ENCODE results near the gene VCAN.

VCAN gene

DNA sequence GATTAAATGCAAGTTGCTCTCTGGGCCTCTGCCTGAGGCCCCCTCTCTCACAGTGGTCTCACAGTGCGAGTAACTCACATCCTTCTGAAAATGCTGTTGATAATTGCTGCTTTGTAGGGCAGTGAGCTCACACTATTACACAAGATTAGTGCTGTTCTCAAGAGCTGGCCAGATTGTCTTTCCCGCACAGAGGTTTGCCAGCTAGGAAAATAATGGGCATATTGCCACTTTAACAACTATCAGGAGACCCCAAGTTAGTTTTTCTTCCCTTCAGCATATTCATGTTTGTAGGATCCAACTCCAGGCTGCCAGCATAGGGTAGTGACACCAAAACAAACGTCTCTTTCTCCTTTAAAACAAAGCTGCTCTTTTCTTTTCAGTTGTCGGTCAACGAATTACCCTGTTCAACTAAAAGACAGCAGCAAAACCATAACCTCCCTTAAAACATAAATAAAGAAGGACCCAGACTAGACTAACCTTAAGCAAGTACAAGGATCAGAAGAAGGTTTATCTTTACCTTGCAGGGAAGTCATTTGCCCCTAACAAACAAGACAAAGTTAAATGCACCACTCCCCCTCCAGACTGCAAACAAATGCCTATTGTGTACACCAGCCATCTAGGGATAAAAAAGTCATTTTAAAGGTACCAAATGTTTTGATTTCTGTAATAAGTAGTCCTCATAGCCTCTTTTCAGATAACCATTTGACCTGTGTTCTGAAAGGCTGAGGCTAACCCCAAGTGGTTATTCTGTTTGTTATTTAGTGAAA, 91.4 kb downstream of the VCAN start:
- no peaks in the 10 kb centered on the region for H3K9me3 ChIP-seq (ENCODE audit: control insufficient read depth, insufficient read depth, low read length)
- H3K36me3 ChIP-seq (ENCODE audit: insufficient read depth, low read length) = peaks cover 11% of the 10 kb centered on the region
- no peak overlapping the region for H3K9ac ChIP-seq (ENCODE audit: low read depth, low read length)
- H3K4me1 ChIP-seq (ENCODE audit: insufficient read depth, low read length) = no peaks in the 10 kb centered on the region

DNA sequence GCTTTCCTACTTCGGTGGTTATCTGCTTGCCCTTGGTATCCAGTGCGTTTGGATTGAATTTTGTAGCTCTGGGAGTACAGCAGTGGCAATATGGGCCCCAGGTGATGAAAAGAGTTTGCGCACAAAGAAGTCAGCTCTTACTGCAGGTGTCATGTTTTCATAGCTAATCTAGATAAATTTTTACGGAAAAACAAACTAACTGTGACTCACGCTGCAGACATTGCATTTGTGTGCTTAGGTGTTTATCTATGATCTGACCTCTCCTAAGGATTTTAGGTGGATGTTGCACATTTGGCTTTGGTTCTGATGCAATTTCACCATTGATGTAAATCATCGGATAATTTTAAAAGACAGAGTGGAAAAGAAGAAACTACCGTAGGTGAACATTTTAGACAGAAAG, 92.1 kb downstream of the VCAN start:
- H3K9me3 ChIP-seq (ENCODE audit: control insufficient read depth, insufficient read depth, low read length) = no peaks in the 10 kb centered on the region
- H3K4me1 ChIP-seq (ENCODE audit: insufficient read depth, low read length) = no peaks in the 10 kb centered on the region
- peaks cover 11% of the 10 kb centered on the region for H3K36me3 ChIP-seq (ENCODE audit: insufficient read depth, low read length)
- H3K9ac ChIP-seq (ENCODE audit: low read depth, low read length) = no peak overlapping the region

DNA sequence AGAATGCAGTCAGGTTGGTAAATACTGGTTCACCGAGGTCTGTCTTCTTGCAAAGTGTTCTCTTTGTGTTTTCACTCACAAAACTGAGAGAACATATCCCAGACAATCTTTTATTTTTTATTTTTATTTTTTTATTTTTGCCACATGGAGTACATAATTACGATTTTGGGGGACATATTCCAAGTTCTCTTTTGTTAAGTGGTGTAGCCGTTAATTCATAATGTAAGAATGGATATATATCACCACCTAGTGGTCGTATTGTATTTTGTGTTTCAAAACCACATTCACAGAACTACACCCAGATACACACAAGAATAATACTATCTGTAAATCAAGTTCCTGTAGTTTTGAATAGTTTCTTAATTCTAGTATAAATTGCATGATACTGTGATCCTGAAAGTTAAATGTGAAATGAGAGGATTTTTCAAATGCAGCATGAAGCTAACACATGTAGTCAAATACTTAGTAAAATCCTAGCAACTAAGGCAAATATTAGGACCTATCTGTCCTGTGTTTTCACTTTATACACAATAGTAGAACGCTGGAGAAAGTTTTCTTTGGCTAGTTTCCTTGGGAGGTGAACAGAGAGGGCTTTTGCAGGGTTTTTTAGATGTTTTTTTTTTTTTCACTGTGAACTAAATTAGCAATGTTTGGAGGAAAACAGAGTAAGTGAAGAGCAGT, 92.7 kb downstream of the VCAN start:
- Histone ChIP-seq H3K4me1 (ENCODE audit: insufficient read depth, low read length) (no peaks in the 10 kb centered on the region), H3K9me3 (ENCODE audit: control insufficient read depth, insufficient read depth, low read length) (no peaks in the 10 kb centered on the region), H3K9ac (ENCODE audit: low read depth, low read length) (no peak overlapping the region), H3K36me3 (ENCODE audit: insufficient read depth, low read length) (peaks cover 11% of the 10 kb centered on the region)

DNA sequence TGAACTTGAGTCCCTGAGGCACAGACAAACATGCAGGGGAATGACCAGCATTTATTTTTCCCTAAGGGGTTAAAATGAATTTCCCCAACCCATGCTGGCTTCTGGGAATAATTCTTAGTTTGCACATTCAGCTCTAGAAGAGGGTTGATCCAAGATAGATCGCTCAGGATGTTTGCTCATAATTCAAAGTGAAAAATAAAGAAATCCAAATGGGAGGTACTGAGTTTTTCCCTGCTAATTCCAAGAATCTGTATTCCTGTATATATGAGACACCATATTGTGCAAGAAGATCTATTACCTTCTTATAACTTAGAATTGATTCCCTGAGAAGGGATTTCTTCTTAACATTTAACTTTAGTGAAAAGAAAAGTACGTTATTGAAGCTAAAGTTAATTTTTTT, 96.2 kb downstream of the VCAN start:
- Histone ChIP-seq H3K4me1 (ENCODE audit: insufficient read depth, low read length) (no peaks in the 10 kb centered on the region), H3K36me3 (ENCODE audit: insufficient read depth, low read length) (peaks cover 9% of the 10 kb centered on the region), H3K9ac (ENCODE audit: low read depth, low read length) (no peak overlapping the region), H3K9me3 (ENCODE audit: control insufficient read depth, insufficient read depth, low read length) (no peaks in the 10 kb centered on the region)

DNA sequence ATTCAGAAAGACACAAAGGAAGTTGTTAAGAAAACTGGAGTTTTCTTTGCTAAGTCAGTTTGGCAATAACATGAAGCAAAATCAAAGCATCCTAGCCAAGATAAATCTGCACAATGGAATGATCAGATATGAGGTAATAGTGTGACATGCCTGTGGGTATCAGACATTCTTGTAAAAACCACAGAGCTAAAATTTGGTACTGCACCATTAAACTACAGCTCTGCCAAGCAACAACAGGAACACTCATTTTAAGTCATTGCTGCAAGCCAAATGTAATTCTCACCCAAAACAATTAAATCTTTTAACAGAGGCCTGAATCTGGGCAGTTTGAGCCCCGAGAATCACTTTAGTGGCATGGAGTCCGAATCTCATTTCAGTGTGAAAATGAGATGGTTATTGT, 96.6 kb downstream of the VCAN start:
- Histone ChIP-seq H3K9me3 (ENCODE audit: control insufficient read depth, insufficient read depth, low read length) (no peaks in the 10 kb centered on the region), H3K36me3 (ENCODE audit: insufficient read depth, low read length) (peaks cover 9% of the 10 kb centered on the region), H3K4me1 (ENCODE audit: insufficient read depth, low read length) (no peaks in the 10 kb centered on the region), H3K9ac (ENCODE audit: low read depth, low read length) (no peak overlapping the region)

DNA sequence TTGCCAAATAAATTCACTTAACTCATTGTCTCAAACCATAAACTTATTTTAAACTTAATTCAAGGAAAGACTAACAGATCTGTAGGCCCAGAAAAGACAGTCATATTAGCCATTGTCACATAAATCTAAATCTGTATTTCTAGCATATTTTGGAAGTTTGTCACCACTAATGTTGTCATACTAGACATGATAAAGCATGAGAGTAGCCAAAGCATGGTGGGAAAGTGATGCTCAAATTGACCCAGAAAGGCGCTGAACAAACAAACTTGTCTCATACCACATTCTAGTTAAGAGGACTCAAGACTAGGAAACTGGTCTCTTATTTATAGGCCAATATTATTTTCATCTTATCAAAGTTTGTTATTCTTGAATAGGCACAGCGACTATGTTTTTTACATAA, 99.4 kb downstream of the VCAN start:
- no peak overlapping the region for H3K9ac ChIP-seq (ENCODE audit: low read depth, low read length)
- no peaks in the 10 kb centered on the region for H3K9me3 ChIP-seq (ENCODE audit: control insufficient read depth, insufficient read depth, low read length)
- H3K4me1 ChIP-seq (ENCODE audit: insufficient read depth, low read length) = no peaks in the 10 kb centered on the region
- H3K36me3 ChIP-seq (ENCODE audit: insufficient read depth, low read length) = peaks cover 6% of the 10 kb centered on the region

DNA sequence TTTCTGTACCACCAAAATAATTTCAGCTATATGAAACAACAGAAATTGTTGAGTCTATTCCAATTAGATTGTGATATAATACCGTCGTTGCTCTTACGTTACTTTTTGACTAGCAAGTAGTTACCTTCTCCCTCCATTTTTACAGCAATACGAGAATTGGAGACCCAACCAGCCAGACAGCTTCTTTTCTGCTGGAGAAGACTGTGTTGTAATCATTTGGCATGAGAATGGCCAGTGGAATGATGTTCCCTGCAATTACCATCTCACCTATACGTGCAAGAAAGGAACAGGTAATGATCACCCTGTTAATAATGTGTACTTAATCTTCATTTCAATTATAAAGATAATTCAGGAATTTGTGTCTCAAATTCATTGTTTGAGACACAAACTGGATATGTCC, 100.7 kb downstream of the VCAN start:
- Histone ChIP-seq H3K36me3 (ENCODE audit: insufficient read depth, low read length) (peaks cover 6% of the 10 kb centered on the region), H3K9me3 (ENCODE audit: control insufficient read depth, insufficient read depth, low read length) (no peaks in the 10 kb centered on the region; the same call in 1 of the 2 replicates), H3K4me1 (ENCODE audit: insufficient read depth, low read length) (no peaks in the 10 kb centered on the region), H3K9ac (ENCODE audit: low read depth, low read length) (no peak overlapping the region)

DNA sequence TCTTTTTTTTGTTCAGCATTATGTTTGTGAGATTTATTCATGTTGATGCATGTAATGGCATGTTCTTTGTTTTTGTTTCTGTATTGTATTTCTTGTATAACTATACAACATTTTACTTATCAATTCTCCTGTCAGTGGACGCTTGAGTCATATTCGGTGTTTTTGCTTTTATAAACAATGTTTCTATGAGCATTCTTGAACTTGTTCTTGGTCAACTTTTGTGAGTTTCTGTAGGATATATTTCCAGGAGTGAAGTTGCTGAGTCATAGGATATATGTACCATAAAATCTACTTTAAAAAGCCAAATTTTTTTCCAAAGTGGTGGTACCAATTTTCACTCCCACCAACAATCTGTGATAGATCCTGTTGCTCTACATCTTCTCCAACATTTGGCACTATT, 104.8 kb downstream of the VCAN start:
- H3K9ac ChIP-seq (ENCODE audit: low read depth, low read length) = no peak overlapping the region

DNA sequence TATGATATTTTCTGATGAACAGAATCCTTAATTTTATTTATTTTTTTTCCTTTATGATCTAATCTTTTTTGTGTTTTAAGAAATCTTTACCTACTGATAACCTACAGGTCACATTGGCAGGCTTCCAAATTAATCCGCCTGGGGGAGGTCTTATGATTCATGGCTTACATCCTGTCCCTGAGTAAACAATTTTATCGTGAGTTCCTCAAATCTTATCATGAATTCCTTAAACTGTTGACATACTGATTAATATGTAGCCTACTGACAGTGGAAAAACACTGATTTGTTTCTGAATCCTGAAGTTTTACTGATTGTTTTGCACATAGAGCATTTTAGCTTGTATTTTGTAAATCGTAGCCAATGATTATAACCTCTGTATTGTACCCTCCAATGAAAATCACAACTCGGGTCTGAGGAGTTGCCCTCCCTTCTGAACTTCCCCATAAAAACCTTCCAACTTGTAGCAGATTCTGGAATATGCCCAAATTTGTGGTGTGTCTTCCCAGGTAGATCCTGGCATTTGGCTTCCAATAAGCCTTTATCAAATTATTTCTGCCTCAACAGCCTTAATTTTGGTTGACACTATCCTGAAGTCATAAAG, 105.6 kb downstream of the VCAN start:
- H3K4me1 ChIP-seq (ENCODE audit: insufficient read depth, low read length) = no peaks in the 10 kb centered on the region
- H3K36me3 ChIP-seq (ENCODE audit: insufficient read depth, low read length) = peaks cover 20% of the 10 kb centered on the region
- no peaks in the 10 kb centered on the region; the same call in 1 of the 2 replicates for H3K9me3 ChIP-seq (ENCODE audit: control insufficient read depth, insufficient read depth, low read length)
- no peak overlapping the region for H3K9ac ChIP-seq (ENCODE audit: low read depth, low read length)

More for the DNA sequence above, 104.8 kb downstream of the VCAN start:
- Histone ChIP-seq H3K4me1 (ENCODE audit: insufficient read depth, low read length) (no peaks in the 10 kb centered on the region), H3K9me3 (ENCODE audit: control insufficient read depth, insufficient read depth, low read length) (no peaks in the 10 kb centered on the region; the same call in 1 of the 2 replicates), H3K36me3 (ENCODE audit: insufficient read depth, low read length) (peaks cover 20% of the 10 kb centered on the region)

DNA sequence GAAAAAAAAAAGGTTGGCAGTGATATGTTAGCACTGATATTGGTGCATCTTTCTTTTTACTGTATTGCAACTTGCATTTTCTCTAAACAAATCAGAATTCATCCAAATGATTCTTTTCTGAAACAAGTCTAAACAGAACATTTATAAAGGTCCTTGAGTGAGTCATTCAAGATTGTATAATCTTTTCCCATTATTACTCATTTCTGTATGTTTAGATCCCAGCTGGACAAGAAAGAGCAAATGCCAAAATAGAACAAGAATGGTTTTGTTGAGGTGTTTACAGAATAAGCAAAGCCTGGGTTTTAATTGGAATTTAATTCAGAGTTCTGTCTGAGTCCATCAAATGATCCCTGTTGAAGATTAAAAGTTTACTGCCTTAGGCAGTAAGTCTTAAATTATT, 112.3 kb downstream of the VCAN start:
- Histone ChIP-seq H3K4me1 (ENCODE audit: insufficient read depth, low read length) (no peaks in the 10 kb centered on the region), H3K9me3 (ENCODE audit: control insufficient read depth, insufficient read depth, low read length) (no peaks in the 10 kb centered on the region), H3K36me3 (ENCODE audit: insufficient read depth, low read length) (peaks cover 6% of the 10 kb centered on the region), H3K9ac (ENCODE audit: low read depth, low read length) (no peak overlapping the region)

DNA sequence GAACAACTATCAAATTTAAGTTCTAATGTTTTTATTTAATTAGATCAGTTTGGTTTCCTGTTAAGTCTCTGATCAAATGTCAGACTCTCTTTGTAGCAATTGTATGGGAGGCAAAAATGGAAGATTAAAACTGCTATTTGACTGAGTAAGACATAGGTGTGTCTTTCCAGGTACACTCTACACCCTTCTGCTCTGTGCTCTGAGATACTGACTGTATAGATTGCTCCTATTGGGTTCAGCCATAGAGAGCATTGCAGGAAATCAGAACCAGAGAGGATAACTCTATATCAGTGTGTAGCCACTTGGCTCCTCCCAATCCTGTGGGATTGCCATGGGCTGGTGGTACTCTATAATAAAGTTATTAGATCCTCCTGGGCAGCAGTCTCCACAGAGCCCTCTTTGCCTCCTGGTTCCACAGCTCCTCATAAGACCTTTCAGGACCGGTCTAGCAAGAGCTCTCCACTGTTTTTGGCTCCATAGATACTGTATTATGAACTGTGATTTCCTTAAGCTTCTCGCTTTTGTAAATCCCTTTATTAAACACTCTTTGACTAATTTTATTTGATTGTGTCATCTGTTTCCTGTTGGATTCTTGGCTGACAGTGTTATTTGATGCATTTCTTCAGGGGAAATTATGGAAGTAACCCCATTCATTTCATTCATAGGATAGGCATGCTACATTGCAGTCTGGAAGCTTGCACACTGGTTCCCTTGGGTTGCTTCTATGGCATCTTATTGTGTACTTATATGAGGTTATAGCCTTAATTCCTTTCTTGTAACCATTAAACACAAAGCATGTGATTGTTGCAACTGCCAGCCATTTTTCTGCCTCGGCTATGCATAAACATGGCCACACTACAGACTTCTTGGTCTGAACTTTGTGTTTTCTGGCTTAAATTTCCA, 115.6 kb downstream of the VCAN start:
- H3K4me1 ChIP-seq (ENCODE audit: insufficient read depth, low read length) = no peaks in the 10 kb centered on the region
- H3K36me3 ChIP-seq (ENCODE audit: insufficient read depth, low read length) = no peaks in the 10 kb centered on the region; the same call in 1 of the 2 replicates
- H3K9ac ChIP-seq (ENCODE audit: low read depth, low read length) = no peak overlapping the region
- H3K9me3 ChIP-seq (ENCODE audit: control insufficient read depth, insufficient read depth, low read length) = no peaks in the 10 kb centered on the region

DNA sequence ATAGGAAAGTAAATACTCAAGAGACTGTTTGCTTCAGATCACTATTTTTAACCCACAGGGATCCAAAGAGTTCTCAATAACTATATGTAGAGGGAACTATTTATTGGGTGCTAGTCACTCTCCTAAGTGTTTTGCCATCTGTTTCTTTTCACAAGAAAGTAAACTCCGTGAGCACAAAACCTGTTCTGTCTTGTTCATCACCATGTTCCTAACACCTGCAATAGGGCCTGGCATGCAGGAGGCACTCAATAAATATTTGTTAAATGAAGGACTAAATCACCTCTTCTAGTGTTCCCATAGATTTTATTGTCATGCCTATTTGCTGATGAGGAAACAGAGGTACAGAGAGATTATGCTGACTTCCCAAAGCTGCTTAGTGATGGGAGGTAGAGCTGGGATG, 118.2 kb downstream of the VCAN start:
- no peaks in the 10 kb centered on the region for H3K4me1 ChIP-seq (ENCODE audit: insufficient read depth, low read length)

DNA sequence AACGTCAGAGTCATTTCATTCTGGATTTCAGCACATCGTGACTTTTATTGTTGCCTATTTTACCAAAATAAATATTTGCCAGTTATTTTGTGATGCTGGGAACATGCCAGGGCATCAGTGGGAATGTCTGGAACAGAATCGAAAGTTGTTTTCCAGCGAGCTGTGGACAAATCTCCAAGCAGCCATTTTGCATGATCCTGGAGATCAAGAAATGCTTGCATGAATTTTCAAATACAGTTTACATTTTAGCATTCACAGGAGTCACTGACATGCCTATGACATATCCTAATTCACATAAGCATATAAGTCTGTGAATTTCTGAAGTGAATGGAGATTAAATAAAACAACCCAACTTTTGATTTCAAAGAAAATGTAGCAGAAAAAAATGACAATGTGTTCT, 119.4 kb downstream of the VCAN start:
- Histone ChIP-seq H3K9ac (ENCODE audit: low read depth, low read length) (no peak overlapping the region), H3K9me3 (ENCODE audit: control insufficient read depth, insufficient read depth, low read length) (no peaks in the 10 kb centered on the region)

More for the DNA sequence above, 118.2 kb downstream of the VCAN start:
- no peak overlapping the region for H3K9ac ChIP-seq (ENCODE audit: low read depth, low read length)
- no peaks in the 10 kb centered on the region for H3K36me3 ChIP-seq (ENCODE audit: insufficient read depth, low read length)
- no peaks in the 10 kb centered on the region for H3K9me3 ChIP-seq (ENCODE audit: control insufficient read depth, insufficient read depth, low read length)

DNA sequence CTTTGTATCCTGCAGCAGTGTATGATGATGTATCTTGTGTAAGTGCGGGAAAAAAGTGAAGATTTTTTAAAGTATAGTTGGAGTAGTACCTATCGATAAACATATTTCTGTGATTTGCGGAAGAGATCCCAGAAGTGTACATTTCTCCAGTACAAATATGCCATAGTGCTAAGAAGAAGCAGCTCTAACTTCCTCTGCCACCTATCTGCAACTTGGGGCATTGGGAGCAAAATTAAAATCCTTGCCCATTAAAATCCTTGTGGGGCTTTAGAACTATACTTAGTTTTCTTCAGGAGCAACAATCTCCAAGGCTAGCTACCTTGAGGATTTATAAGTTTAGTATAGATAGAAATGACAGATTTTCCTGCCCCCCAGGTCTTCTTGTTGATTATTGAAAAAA, 123.7 kb downstream of the VCAN start:
- no peaks in the 10 kb centered on the region for H3K9me3 ChIP-seq (ENCODE audit: control insufficient read depth, insufficient read depth, low read length)
- no peaks in the 10 kb centered on the region for H3K4me1 ChIP-seq (ENCODE audit: insufficient read depth, low read length)
- H3K9ac ChIP-seq (ENCODE audit: low read depth, low read length) = no peak overlapping the region
- H3K36me3 ChIP-seq (ENCODE audit: insufficient read depth, low read length) = no peaks in the 10 kb centered on the region

More for the DNA sequence above, 119.4 kb downstream of the VCAN start:
- no peaks in the 10 kb centered on the region for H3K4me1 ChIP-seq (ENCODE audit: insufficient read depth, low read length)
- no peaks in the 10 kb centered on the region for H3K36me3 ChIP-seq (ENCODE audit: insufficient read depth, low read length)
